SK-N-SH treated with all-trans-retinoic acid at 6 μM for 48 hours (cell line): ENCODE measurements around the gene ORAI1.
"Not testable (repeated sequence)": the region's sequence is repeated elsewhere in the genome, so short reads cannot be mapped to it uniquely, and the experiment has no call there.

Experiments used
- ATAC-seq: fragments of 200-7000 bp; cut with Tn5 transposase; 3 replicates; pipeline ENCODE4 v1.9.1; 2020; ENCODE audit warnings: mild to moderate bottlenecking, moderate library complexity
- CREB5 ChIP-seq: fragments of 250-450 bp; sonication (Bioruptor Pico); IDR thresholded peaks from 2 replicates; pipeline ENCODE4 v1.5.1; 2020; ENCODE audit warnings: low read depth, mild to moderate bottlenecking, moderate library complexity
- CSDC2 ChIP-seq: fragments of 250-450 bp; sonication (Bioruptor Pico); IDR thresholded peaks from 2 replicates; pipeline ENCODE4 v1.5.0; 2020; ENCODE audit warnings: mild to moderate bottlenecking, moderate library complexity
- CSRNP3 ChIP-seq: fragments of 250-450 bp; sonication (Bioruptor Pico); IDR thresholded peaks from 2 replicates; pipeline ENCODE4 v1.5.1; 2021; ENCODE audit warnings: mild to moderate bottlenecking, moderate library complexity
- ESRRG ChIP-seq: fragments of 250-450 bp; sonication (Bioruptor Pico); IDR thresholded peaks from 2 replicates; pipeline ENCODE4 v1.6.1; 2021; ENCODE audit warnings: mild to moderate bottlenecking
- GLIS3 ChIP-seq: fragments of 250-450 bp; sonication (Bioruptor Pico); IDR thresholded peaks from 2 replicates; pipeline ENCODE4 v1.5.0; 2020; ENCODE audit warnings: mild to moderate bottlenecking, moderate library complexity
- ISL1 ChIP-seq: fragments of 250-450 bp; sonication (Bioruptor Pico); IDR thresholded peaks from 2 replicates; pipeline ENCODE4 v2.1.2; 2022; ENCODE audit warnings: mild to moderate bottlenecking, moderate library complexity
- PATZ1 ChIP-seq: fragments of 250-450 bp; sonication (Bioruptor Pico); IDR thresholded peaks from 2 replicates; pipeline ENCODE4 v1.8.0; 2020; ENCODE audit warnings: mild to moderate bottlenecking, moderate library complexity, borderline replicate concordance
- PPARA ChIP-seq: fragments of 250-450 bp; sonication (Bioruptor Pico); IDR thresholded peaks from 2 replicates; pipeline ENCODE4 v1.5.0; 2020; ENCODE audit warnings: mild to moderate bottlenecking, borderline replicate concordance
- SNAI2 ChIP-seq: fragments of 250-450 bp; sonication (Bioruptor Pico); IDR thresholded peaks from 2 replicates; pipeline ENCODE4 v1.5.0; 2020; ENCODE audit warnings: mild to moderate bottlenecking, moderate library complexity
- TOX ChIP-seq: fragments of 250-450 bp; sonication (Bioruptor Pico); IDR thresholded peaks from 2 replicates; pipeline ENCODE4 v1.8.0; 2021; ENCODE audit warnings: mild to moderate bottlenecking, moderate library complexity, borderline replicate concordance
- TSHZ2 ChIP-seq: fragments of 250-450 bp; sonication (Bioruptor Pico); IDR thresholded peaks from 2 replicates; pipeline ENCODE4 v1.5.0; 2020; ENCODE audit warnings: mild to moderate bottlenecking, moderate library complexity
- ZFP3 ChIP-seq: fragments of 250-450 bp; sonication (Bioruptor Pico); IDR thresholded peaks from 2 replicates; pipeline ENCODE4 v1.5.0; 2020; ENCODE audit warnings: mild to moderate bottlenecking, moderate library complexity
- ZFP30 ChIP-seq: fragments of 450-650 bp; formaldehyde crosslinking; IDR thresholded peaks from 2 replicates; pipeline ENCODE4 v1.5.0; 2022; ENCODE audit warnings: mild to moderate bottlenecking, moderate library complexity
- ZNF565 ChIP-seq: fragments of 450-650 bp; formaldehyde crosslinking; conservative IDR thresholded peaks from 2 replicates; pipeline ENCODE4 v1.5.0; 2020; ENCODE audit warnings: low read depth, mild to moderate bottlenecking, moderate library complexity
- ZNF8 ChIP-seq: fragments of 450-650 bp; formaldehyde crosslinking; IDR thresholded peaks from 2 replicates; pipeline ENCODE4 v1.5.0; 2020; ENCODE audit warnings: mild to moderate bottlenecking, moderate library complexity

ORAI1 gene

GRCh38 chr12:121632069-121632970, 6.0 kb downstream of the ORAI1 start:
- TF ChIP-seq ZNF8 (CRISPR knock-in tag) (no peak), ZFP3 (CRISPR knock-in tag) (no peak), CREB5 (CRISPR knock-in tag) (no peak), ESRRG (CRISPR knock-in tag) (no peak), ISL1 (CRISPR knock-in tag) (no peak)
- ATAC-seq: no peak

GRCh38 chr12:121633833-121634196, 7.5 kb downstream of the ORAI1 start:
- not testable (repeated sequence) for ATAC-seq

GRCh38 chr12:121634836-121635235, 8.5 kb downstream of the ORAI1 start:
- no peak for TF ChIP-seq TSHZ2
- TF ChIP-seq ZFP30 (CRISPR knock-in tag): no peak
- no peak for TF ChIP-seq ZNF565 (CRISPR knock-in tag)
- no peak for TF ChIP-seq CSRNP3 (CRISPR knock-in tag)
- TF ChIP-seq TOX: no peak
- no peak for TF ChIP-seq SNAI2 (CRISPR knock-in tag)
- no peak for TF ChIP-seq CREB5 (CRISPR knock-in tag)
- no peak for TF ChIP-seq PPARA (CRISPR knock-in tag)
- no peak for TF ChIP-seq PATZ1
- no peak for TF ChIP-seq ZNF8 (CRISPR knock-in tag)
- ATAC-seq: no peak

GRCh38 chr12:121637231-121637914, 11.0 kb downstream of the ORAI1 start:
- TF ChIP-seq GLIS3 (CRISPR knock-in tag) (no peak), CSRNP3 (CRISPR knock-in tag) (no peak), CSDC2 (no peak)
- TF ChIP-seq, all 23 proteins: peak for 0
- no peak; the same call in 1 of the 3 replicates for ATAC-seq
